ENCODE measurements around the gene NEXMIF.
"Not testable (repeated sequence)": the region's sequence is repeated elsewhere in the genome, so short reads cannot be mapped to it uniquely, and the experiment has no call there.

NEXMIF gene

DNA sequence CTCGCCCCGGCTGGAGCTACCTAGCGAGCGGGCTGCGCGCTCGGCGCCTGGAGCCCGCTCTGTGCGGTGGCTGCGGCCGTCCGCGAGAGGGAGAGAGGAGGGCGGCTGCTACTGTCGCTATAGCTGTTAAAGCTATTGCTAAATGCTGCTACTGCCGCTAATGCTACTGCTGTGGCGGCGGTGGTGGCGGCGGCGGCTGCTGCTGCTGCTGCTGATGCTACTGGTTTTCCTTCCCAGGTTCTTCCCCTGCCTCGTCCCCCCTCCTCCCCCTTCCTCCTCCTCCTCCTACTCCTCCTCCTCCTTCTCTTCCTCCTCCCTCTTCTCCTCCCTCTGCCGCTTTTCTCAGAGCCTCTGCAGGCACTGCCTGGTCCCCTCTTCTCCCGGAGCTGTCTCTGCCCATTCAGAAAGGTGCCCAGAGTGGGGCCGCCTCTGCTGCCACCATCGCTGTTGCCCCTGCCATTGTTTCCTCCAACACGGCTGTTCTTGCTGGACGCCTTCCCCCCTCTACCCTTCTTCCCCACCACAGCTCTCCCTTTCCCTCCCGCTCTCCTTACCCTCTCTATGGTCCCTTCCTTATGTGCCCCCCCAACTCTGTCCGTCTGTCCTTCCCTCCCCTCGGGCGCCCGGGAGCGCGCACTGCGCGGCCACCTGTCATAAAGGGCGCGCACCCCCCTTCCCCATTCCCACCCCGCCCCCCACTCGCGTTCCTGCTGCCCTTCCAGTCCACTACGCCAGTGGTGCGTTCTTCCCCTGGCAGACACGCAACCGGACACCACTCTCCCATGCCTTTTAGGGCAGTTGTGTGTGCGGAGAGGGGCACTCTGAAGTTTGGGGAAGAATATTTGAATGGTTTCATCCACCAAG lies at the start of gene NEXMIF:
NEXMIF (minus strand) TSS at position 228 of the 864 bp plus-strand sequence.
- no peak for DNase-seq (ENCODE audit: low spot score)

DNA sequence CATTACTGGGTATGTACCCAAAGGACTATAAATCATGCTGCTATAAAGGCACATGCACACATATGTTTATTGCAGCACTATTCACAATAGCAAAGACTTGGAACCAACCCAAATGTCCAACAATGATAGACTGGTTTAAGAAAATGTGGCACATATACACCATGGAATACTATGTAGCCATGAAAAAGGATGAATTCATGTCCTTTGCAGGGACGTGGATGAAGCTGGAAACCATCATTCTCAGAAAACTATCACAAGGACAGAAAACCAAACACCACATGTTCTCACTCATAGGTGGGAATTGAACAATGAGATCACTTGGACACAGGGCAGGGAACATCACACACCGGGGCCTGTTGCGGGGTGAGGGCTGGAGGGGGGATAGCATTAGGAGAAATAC lies 36.7 kb upstream of the NEXMIF start:
- not testable (repeated sequence) for DNase-seq (ENCODE audit: low spot score)

DNA sequence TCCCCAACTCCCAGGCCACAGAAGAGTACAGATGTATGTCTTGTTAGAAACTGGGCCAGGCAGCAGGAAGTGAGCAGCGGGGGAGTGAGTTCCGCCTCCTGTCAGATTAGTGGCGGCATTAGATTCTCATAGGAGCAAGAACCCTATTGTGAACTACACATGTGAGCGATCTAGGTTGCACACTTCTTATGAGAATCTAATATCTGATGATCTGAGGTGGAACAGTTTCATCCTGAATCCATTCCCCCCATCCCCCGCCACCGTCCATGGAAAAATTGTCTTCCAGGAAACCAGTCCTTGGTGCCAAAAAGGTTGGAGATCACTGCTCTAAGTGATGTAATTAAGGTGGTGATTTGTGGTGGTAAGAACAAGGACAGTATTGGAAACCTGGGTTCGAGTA lies 24.5 kb upstream of the NEXMIF start:
- DNase-seq (ENCODE audit: low spot score) = no peak

DNA sequence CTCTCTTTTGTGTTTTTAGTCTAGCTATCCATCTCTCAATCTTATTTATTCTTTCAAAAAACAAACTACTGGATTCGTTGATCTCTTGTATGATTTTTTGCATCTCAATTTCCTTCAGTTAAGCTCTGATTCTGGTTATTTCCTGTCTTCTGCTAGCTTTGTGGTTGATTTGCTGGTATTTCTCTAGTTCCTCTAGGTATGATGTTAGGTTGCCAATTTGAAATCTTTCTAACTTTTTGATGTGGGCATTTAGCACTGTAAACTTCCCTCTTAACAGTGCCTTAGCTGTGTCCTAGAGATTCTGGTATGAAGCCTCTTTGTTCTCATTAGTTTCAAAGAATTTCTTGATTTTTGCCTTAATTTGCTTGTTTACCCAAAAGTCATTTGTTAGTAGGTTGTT lies 15.2 kb upstream of the NEXMIF start:
- no peak for DNase-seq (ENCODE audit: low spot score)

DNA sequence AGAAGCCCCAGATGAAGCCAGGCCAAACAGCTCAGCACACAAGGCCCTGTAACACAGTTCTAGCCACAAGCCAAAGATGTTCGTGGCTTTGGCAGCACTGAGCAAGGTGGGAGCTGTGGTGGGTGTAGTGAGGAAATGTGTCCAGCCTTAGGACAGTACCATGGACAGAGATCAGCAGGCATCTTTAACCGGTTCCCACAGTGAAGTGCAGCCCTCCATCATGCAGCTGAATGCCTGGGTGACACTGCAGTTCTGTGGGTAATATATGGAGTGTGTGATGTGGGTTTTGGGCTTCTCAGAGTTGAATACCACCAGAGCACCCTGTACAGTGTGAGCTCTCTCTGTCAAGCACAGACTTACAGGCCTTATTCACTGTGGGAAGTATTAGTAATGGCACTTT lies 6.0 kb upstream of the NEXMIF start:
- no peak for DNase-seq (ENCODE audit: low spot score)

DNA sequence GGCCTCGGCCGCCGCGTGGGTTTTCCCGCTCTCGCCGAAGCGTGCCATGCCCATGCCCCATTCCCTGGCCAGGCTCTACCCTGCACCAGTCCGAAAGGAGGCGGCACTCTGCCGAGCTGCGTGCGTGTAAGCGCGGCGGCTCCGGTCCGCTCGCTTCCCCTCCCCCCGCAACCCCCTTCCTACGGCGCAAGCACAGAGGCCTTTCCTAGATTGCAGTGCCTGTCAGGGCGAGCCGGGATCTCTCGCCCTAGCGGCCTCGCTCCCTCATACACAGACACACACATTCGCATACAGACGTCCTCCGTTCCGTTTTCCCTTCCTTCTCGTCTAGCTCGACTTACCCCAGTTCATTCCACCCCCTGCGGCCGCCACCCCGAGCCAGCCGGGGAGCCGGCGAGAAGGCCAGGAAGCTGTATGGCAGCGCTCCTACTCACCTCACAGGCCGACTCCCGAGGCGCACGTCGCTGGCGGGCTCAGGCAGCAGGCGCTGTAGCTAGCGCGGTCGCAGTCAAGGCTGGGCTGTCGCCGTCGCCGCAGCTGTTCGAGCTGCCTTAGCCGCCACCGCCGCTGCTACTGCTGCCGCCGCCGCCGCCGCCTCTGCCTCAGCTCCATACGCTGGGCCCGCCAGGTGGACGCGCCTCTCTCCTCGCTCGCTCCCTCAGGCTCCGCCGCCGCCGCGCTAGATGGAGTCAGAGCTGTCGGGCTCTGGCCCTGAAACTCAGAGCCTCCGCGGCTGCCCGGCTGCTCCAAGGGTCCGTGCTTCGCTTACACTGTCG lies 615 bp downstream of the NEXMIF start:
- no peak for DNase-seq (ENCODE audit: low spot score)

DNA sequence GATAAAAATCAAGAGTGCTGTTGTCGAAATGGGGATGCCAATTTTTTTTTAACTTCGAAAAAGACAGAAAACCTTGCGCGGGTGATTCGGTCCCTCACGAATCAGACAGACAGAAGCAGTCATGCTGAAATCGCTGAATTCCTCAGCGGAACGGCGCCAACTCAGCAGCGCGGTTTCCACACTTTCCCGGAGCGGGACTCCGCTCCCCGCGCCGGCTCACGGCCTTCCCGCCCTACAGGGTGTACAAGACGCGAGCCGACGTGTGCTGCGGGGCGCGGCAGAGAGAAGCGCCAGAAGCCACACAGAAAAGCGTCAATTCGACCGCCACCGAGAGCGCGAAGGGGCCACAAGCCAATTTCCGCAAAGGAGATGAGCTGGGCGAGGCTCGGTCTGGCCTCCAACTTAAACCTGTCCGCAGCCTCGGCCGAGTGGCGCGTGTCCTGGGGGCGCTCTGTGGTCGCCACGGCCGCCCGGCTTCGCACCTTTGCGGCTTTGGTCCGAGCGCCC lies 1.3 kb downstream of the NEXMIF start:
- no peak for DNase-seq (ENCODE audit: low spot score)

DNA sequence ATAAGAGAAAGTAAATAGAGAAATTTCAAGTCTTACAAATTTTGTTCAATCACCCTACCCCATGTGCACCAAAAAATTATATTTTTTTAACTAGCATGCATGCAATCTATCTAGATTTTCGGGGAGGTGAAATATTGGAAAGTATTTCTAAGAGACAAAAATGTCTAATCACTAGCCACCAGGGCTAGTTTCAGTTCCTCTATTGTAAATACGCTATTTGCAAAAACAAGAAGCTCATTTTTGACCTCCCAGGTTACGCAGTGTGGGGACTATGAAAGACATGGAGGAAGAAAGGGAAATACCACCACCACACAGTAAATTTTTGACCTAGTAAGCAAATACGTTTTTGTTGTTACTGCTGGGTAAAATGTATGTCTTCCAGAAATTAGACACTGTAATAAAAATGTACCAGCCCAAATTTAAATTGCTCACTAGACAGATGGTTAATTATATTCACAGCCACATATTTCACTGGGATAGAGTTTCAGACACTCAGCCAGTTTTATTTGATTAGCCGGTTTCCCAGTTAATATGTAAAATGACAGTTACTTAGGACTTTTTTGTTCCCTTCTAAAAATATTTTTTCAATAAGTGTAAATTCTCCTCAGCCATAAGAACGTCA lies 2.2 kb downstream of the NEXMIF start:
- DNase-seq (ENCODE audit: low spot score) = no peak

DNA sequence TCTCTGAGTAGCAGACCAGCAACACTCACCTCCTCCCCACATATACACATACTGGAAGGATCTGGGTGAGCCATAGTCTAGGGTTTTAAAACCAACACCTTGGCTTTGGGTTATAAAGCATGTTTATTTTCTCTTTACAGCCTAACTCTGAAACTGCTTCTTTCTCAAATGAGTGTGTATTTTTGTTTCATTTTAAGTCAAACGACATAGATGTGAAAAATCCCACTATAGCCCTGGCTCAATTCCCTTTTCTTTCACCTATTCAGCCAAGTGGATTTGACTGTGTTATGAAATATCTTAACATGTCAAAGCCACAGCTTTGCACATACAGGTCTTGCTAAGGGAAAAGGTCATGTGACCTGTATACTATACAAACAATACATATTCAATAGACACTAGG lies 13.8 kb downstream of the NEXMIF start:
- no peak for DNase-seq (ENCODE audit: low spot score)

DNA sequence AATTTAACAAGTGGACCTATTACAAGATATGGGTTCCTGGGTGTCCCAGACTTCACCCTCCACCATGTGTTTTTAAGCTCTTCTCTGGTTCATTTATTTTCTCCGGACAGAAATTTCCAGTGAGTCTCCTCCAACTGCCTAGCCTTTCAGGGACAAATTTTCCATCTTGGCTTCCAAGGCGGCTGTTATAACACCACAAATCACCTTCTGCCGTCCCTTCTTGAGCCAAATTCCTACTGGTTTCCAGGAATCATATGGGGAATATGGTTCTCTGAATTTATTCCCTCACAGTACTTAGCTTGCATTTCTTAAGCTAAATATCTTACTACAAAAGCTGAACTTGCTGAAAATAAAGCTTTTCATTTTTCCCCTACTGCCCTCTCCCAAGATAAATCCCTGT lies 18.8 kb downstream of the NEXMIF start:
- DNase-seq (ENCODE audit: low spot score) = no peak

DNA sequence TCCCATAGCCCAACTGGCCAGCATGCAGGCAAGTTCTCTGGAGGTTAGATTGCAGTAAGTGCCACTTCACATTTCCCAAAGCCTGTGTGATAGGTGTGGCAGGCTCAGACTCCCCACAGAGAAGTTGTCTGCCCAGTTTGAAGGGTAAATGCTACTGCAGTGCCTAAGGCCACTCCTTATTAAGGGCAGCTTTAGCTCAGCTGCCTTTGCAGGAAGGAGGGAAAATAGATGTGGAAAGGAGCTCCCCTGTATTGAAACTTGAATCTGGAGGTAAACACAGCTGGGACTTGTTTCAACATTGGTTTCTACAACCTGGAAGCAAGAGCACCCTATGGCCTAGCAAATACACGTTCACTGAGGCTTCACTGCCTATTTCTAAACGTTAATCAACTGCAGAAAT lies 22.4 kb downstream of the NEXMIF start:
- no peak for DNase-seq (ENCODE audit: low spot score)

DNA sequence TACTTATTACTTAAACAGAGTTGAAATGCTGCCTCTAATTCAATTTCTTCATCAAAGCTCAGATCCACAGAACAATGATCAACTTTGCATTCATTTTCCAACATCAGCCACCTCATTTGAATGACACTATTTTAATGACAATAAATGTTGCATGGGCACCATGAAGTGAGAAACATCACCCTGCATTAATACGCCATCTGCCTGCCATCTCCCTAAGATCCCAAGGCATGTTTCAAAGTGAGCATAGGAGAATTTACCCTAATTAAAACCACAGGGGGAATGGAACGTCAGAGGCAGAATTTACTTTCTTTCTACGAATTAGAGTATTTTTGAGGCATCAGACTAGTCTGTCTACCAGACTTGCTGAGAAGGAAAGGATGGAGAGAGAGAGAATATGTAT lies 32.7 kb downstream of the NEXMIF start:
- DNase-seq (ENCODE audit: low spot score) = no peak

DNA sequence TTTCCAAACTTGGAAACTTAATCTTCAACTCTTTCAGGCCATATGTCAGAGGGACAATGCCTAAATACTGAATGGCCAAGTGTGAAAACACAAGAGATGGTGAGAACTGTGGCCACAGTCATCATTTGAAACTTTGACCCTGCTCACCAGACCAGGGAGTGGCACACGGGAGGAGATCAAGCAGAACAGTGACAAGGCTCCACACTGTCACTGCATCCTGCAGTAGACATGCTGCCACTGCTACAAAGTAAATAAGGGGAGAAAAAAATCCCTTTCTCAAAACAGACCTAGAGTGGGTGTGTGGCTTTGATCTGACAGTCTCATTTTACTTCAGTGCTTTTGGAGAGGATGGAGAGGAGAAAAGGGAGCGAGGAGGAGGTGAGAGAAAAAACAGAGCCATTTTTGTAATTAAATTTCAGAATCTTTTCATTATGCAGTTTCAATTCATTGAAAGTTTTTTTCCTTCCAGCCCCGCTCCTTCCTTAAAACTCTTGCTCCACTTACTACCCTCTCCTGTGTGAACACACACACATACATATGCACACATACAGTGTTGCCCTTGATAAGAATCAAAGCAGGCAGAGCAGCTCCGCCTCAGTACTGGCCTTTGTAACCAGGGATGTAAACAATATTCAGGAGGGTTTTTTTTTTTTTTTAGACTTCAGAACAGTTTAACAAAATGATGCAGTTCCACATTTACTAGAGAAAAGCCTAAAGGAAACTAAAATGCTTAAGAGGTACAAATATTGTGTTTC lies 34.4 kb downstream of the NEXMIF start:
- no peak for DNase-seq (ENCODE audit: low spot score)

DNA sequence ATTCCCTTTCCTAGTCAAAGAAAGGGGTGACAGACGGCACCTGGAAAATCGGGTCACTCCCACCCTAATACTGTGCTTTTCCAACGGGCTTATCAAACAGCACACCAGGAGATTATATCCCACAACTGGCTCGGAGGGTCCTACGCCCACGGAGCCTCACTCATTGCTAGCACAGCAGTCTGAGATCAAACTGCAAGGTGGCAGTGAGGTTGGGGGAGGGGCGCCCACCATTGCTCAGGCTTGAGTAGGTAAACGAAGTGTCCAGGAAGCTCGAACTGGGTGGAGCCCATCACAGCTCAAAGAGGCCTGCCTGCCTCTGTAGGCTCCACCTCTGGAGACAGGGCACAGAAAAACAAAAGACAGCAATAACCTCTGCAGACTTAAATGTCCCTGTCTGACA lies 42.9 kb downstream of the NEXMIF start:
- not testable (repeated sequence) for DNase-seq (ENCODE audit: low spot score)

DNA sequence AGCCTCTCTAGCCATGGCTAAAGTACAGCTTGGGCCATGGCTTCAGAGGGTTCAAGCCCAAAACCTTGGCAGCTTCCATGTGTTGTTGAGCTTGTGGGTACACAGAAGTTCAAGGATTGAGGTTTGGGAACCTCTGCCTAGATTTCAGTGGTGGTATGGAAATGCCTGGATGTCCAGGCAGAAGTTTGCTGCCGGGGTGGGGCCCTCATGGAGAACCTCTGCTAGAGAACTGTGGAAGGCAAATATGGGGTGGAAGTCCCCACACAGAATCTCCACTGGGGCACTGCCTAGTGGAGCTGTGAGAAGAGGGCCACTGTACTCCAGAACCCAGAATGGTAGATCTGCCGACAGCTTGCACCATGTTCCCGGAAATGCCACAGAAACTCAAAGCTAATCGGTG lies 59.5 kb downstream of the NEXMIF start:
- DNase-seq (ENCODE audit: low spot score) = no peak

DNA sequence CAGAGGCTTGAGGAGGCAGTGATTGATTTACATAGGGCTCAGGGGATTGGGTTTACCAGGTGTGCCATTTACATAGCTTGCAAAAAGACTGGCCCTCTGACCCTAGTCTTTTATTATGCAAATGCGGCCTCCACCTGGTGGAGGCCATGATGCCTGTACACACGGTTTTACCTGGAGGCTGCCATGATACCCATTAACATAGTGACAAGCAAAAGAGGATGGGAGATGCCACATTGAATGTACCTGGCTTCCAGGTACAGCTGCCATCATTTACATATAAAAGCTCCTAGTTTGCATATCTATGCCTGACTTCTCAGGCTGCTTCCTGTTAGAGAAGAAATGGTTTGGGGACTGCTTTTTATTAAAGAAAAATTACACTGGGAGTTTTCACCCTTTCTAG lies 72.0 kb downstream of the NEXMIF start:
- no peak for DNase-seq (ENCODE audit: low spot score)

DNA sequence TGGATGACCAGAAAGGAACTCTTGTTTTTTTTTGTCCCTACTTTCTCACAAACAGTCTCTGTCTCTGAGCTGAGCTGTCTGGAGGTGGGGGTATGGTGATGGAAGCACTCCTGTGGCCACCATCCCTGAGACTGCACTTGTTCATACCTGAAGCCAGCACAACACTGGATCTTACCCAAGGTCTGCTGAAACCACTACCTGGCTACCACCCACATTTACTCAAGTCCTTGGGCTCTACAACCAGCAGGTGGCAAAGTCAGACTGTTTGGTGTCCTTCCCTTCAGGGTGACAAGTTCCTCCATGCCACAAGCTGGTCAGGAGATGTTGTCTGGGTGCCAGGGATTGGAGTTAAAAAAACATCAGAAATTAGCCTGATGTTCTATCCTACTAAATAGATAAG lies 89.7 kb downstream of the NEXMIF start:
- DNase-seq (ENCODE audit: low spot score) = no peak

DNA sequence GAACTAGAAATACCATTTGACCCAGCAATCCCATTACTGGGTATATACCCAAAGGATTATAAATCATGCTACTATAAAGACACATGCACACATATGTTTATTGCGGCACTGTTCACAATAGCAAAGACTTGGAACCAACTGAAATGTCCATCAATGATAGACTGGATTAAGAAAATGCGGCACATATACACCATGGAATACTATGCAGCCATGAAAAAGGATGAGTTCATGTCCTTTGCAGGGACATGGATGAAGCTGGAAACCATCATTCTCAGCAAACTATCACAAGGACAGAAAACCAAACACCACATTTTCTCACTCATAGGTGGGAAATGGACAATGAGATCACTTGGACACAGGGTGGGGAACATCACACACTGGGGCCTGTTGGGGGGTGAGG lies 105.5 kb downstream of the NEXMIF start:
- DNase-seq (ENCODE audit: low spot score) = not testable (repeated sequence)

DNA sequence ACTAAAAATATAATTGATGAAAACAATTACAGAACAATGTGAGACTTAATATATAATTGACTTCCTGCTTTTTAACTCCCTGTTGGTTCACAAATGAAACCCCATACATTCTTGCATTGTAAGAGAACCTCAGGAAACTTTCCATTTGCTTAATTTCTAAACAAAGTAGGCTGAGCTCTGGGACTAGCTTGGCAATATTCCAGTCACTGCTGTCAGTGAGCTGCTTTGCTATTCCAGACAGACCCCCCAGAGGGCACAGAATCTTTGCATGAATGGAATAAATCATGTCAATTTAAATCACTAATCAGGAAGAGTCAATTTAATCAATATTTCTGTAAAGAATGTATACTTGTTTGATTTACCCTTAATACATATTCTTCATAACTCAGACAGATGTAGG lies 110.6 kb downstream of the NEXMIF start:
- DNase-seq (ENCODE audit: low spot score) = no peak

DNA sequence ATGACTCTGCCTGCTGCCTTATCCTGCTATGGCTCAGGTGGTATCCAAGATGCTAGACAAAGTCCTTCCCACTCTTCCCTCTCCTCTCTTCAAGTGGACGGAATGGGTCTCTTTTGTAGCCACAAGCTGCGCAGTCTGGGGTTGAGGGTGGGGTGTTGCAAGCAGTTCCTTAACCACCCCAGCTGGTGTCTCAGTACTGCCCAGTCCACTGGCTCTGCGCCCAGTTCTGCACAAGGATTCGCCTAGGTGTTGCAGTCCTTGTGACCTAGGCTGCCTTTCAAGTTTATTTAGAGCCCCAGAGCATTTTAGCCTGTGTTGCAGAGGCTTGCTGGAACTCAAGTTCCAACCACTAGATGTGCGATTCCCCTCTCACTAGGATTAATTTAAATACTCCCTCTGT lies 120.7 kb downstream of the NEXMIF start:
- no peak for DNase-seq (ENCODE audit: low spot score)

DNA sequence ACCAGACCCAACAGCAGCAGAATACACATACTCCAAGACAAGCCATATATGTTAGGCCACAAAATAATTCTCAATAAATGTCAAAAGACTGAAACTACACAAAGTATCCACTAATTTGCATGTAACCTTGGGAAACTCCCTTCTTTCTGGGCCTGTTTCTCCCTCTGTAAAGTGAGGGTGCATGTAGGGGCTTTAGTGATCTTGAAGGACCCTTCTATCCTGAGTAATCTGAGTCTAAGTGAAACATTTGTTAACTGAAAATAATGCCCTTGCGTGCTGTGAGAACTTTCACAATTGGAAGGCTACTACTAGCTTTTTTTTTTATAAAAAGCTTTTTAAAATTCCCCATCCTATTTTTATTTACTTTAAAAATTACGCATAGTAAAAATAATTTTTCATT lies 125.2 kb downstream of the NEXMIF start:
- DNase-seq (ENCODE audit: low spot score) = no peak

DNA sequence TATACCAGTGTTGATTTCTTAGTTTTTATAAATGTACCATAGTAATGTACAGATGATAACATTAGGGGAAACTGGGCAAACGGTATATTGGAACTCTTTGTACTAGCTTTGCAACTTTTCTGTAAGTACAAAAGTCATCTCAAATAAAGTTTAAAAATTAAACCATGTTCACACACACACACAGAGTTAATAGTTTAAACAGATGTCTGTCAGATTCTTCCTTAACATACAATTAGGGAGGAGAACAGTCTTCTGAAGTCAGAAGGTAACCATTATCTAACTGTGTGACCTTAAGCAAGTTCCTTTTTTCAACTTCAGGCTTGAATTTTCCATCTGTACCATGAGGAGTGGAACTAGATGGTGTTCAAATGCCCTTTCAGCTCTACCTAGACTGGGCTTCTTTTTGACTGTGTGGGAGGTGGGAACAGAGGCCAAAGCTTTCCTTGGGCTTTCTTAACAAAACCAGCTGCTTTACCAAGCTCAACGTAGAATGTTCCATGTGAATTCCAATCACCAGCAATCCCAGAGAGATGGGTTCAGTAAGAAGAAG lies 127.8 kb downstream of the NEXMIF start:
- no peak for DNase-seq (ENCODE audit: low spot score)

All from LoVo (cell line).